Stomach (tissue), 9 donors: ENCODE measurements around the gene RASD2. TPM values are rescaled to one million over a fixed set of nuclear protein-coding genes. Genes with fewer than 3 reads are reported as not detected.

Source experiments
- DNase-seq, 2 donors: peaks; one replicate each; pipeline versions ENCODE4 v3.0.0 to v3.0.0-alpha.2; 2013 to 2019
- H3K27ac ChIP-seq, 5 donors: fragments of 200-600 bp in 4 of 5; sonication (generic) in 4 of 5; one replicate each; pipeline ENCODE4 v1.5.1; 2013 to 2019; ENCODE audit warnings: mild to moderate bottlenecking in 1 of 5, moderate library complexity in 1 of 5
- H3K27me3 ChIP-seq, 3 donors: fragments of 200-600 bp; sonication (generic); one replicate each; pipeline ENCODE4 v1.5.1; 2017 to 2019; ENCODE audit warnings: mixed run types in 1 of 3
- H3K36me3 ChIP-seq, 4 donors: fragments of 200-600 bp; sonication (generic); 1 replicate in 3 of 4; 2 replicates in 1 of 4; pipeline ENCODE4 v1.5.1; 2016 to 2019
- H3K4me1 ChIP-seq, 4 donors: fragments of 200-600 bp; sonication (generic); one replicate each; pipeline ENCODE4 v1.5.1; 2016 to 2019
- H3K4me3 ChIP-seq, 4 donors: fragments of 200-600 bp; sonication (generic) in 3 of 4; one replicate each; pipeline ENCODE4 v1.5.1; 2016 to 2019; ENCODE audit warnings: mild to moderate bottlenecking in 1 of 4
- H3K9me3 ChIP-seq, 4 donors: fragments of 200-600 bp; sonication (generic); one replicate each; pipeline ENCODE4 v1.5.1; 2016 to 2019
- CTCF ChIP-seq, 7 experiments: fragments of 450-650 bp in 4 of 7; fragments of 200-600 bp in 3 of 7; sonication (generic) in 3 of 7; IDR thresholded peaks; one replicate each; pipeline ENCODE4 v1.5.1; 2016 to 2019; ENCODE audit warnings: antibody characterized with exemption in 7 of 7, control low read depth in 2 of 7, mild to moderate bottlenecking in 1 of 7
- EP300 ChIP-seq: sonication (generic); formaldehyde crosslinking; IDR thresholded peaks from one replicate; pipeline ENCODE4 v1.6.1; 2017; ENCODE audit warnings: antibody characterized with exemption
- POLR2A ChIP-seq, 4 donors: fragments of 450-650 bp; IDR thresholded peaks; one replicate each; pipeline ENCODE4 v1.6.1; 2016; ENCODE audit warnings: antibody characterized with exemption in 4 of 4, control low read depth in 2 of 4, mild to moderate bottlenecking in 1 of 4, moderate library complexity in 1 of 4
- POLR2AphosphoS5 ChIP-seq, 3 donors: sonication (generic); formaldehyde crosslinking; IDR thresholded peaks; one replicate each; pipeline ENCODE4 v1.6.1; 2016; ENCODE audit warnings: antibody characterized with exemption in 3 of 3
- WGBS, 5 donors: extraction: QIAGEN DNeasy Blood & Tissue Kit in 3 of 5; methylation state at CpG; one replicate each; pipeline versions ENCODE4 v1.1.5 to v1.1.7; 2013 to 2018; 5-methylcytosine and 5-hydroxymethylcytosine counted together
- intact Hi-C: fragments of 100-400 bp; cut with DNase I; formaldehyde crosslinking; loops from one replicate; pipeline ENCODE4 v1.15.1; 2023; ENCODE audit warnings: low total_unique reads
- polyA plus RNA-seq, 3 donors: library from polyadenylated mRNA; stranded (reverse); fragments of 200-250 nt; gene quantifications; one replicate each; pipeline ENCODE4 v1.2.3, GENCODE V29; 2013
- total RNA-seq, 5 donors: library from RNA; depleted of rRNA; stranded (reverse); fragments of >200 nt; gene quantifications; one replicate each; pipeline versions ENCODE4 v1.1.0 to v1.2.3, GENCODE V29; 2014 to 2016
- donor health status: healthy with polysubstance abuse.
- donor health status: Bipolar disorder and iron deficiency.
- donor health status: healthy.

The RASD2 gene
- total and polyA plus RNA-seq, 8 donors = 0.43 to 3.6 (median 0.72) TPM

GRCh38 chr22:35593891-35594470 is 53.4 kb downstream of the RASD2 start:
- no peaks in the 10 kb centered on the region for H3K36me3 ChIP-seq
- intact Hi-C loops = no loop called here
- H3K9me3 ChIP-seq = no peaks in the 10 kb centered on the region
- TF ChIP-seq POLR2AphosphoS5 (IDR thresholded peaks at IDR 0.05) (no peak), EP300 (no peak), CTCF (IDR thresholded peaks at IDR 0.05) (no peak), POLR2A (IDR thresholded peaks at IDR 0.05) (no peak)
- peaks cover 0 to 22% (median 4%) of the 10 kb centered on the region in 4 donors for H3K4me1 ChIP-seq
- whole genome bisulfite sequencing, 5 donors = 66 to 80% (median 76%) methylated on average over 13 to 14 of the region's 14 CpGs
- H3K27me3 ChIP-seq = no peaks in the 10 kb centered on the region
- DNase-seq = peak in 1 of 2 donors; percentile 52
- peak overlapping the region in 1 of 5 donors; percentile 47 for H3K27ac ChIP-seq
- no peak overlapping the region for H3K4me3 ChIP-seq

- peaks cover 0 to 22% (median 4%) of the 10 kb centered on the region in 4 donors for H3K4me1 ChIP-seq
- DNase-seq = no peak
- WGBS, 5 donors = 83 to 96% (median 93%) methylated on average over 5 of the region's 5 CpGs
These were observed 54.1 kb downstream of the RASD2 start for GRCh38 chr22:35594686-35595085.

GRCh38 chr22:35596821-35597220 is 56.2 kb downstream of the RASD2 start:
- DNase-seq = peak in 1 of 2 donors; percentile 38
- H3K36me3 ChIP-seq = no peaks in the 10 kb centered on the region
- peaks cover 0 to 22% (median 4%) of the 10 kb centered on the region in 4 donors for H3K4me1 ChIP-seq
- 73 to 87% (median 79%) methylated on average over 7 of the region's 7 CpGs for WGBS, 5 donors
- intact Hi-C loops = no loop called here
- no peaks in the 10 kb centered on the region for H3K27me3 ChIP-seq
- H3K27ac ChIP-seq = no peak overlapping the region
- TF ChIP-seq POLR2A (IDR thresholded peaks at IDR 0.05) = no peak
- TF ChIP-seq POLR2AphosphoS5 (IDR thresholded peaks at IDR 0.05) = peak in 2 of 3 donors; percentile 30 to 34
- H3K4me3 ChIP-seq = no peak overlapping the region
- no peaks in the 10 kb centered on the region for H3K9me3 ChIP-seq

More at GRCh38 chr22:35594686-35595085, 54.1 kb downstream of the RASD2 start:
- H3K4me3 ChIP-seq = no peak overlapping the region
- H3K27ac ChIP-seq = no peak overlapping the region
- no peaks in the 10 kb centered on the region for H3K27me3 ChIP-seq
- no peaks in the 10 kb centered on the region for H3K36me3 ChIP-seq
- TF ChIP-seq POLR2A (IDR thresholded peaks at IDR 0.05) (no peak), CTCF (IDR thresholded peaks at IDR 0.05) (no peak), EP300 (no peak), POLR2AphosphoS5 (IDR thresholded peaks at IDR 0.05) (no peak)
- intact Hi-C loops = no loop called here
- H3K9me3 ChIP-seq = no peaks in the 10 kb centered on the region

GRCh38 chr22:35597692-35598395 is 57.2 kb downstream of the RASD2 start:
- TF ChIP-seq POLR2AphosphoS5 (IDR thresholded peaks at IDR 0.05) (no peak), EP300 (no peak), CTCF (IDR thresholded peaks at IDR 0.05) (no peak), POLR2A (IDR thresholded peaks at IDR 0.05) (no peak)
- H3K4me1 ChIP-seq = peaks cover 0 to 13% (median 6%) of the 10 kb centered on the region in 4 donors
- H3K4me3 ChIP-seq = no peak overlapping the region
- no peaks in the 10 kb centered on the region for H3K36me3 ChIP-seq
- no peak for DNase-seq
- 81 to 90% (median 86%) methylated on average over 13 to 16 of the region's 16 CpGs for WGBS, 5 donors
- intact Hi-C loops = no loop called here
- no peaks in the 10 kb centered on the region for H3K9me3 ChIP-seq
- H3K27ac ChIP-seq = no peak overlapping the region
- H3K27me3 ChIP-seq = no peaks in the 10 kb centered on the region

GRCh38 chr22:35598396-35598710 is 57.7 kb downstream of the RASD2 start:
- WGBS, 5 donors = 86 to 96% (median 94%) methylated on average over 3 to 4 of the region's 4 CpGs
- no peak for DNase-seq
- TF ChIP-seq EP300 (no peak), POLR2AphosphoS5 (IDR thresholded peaks at IDR 0.05) (no peak), POLR2A (IDR thresholded peaks at IDR 0.05) (no peak), CTCF (IDR thresholded peaks at IDR 0.05) (no peak)
- intact Hi-C loops = no loop called here
- Histone ChIP-seq H3K27me3 (no peaks in the 10 kb centered on the region), H3K9me3 (no peaks in the 10 kb centered on the region), H3K36me3 (no peaks in the 10 kb centered on the region), H3K27ac (no peak overlapping the region), H3K4me3 (no peak overlapping the region), H3K4me1 (peaks cover 0 to 10% (median 4%) of the 10 kb centered on the region in 4 donors)
